SK-N-SH treated with all-trans-retinoic acid at 6 μM for 48 hours (cell line): ENCODE measurements around the gene ATG13.

Source experiments
- ATAC-seq: fragments of 200-7000 bp; cut with Tn5 transposase; 3 replicates; pipeline ENCODE4 v1.9.1; 2020; ENCODE audit warnings: mild to moderate bottlenecking, moderate library complexity
- ARNTL ChIP-seq: fragments of 450-650 bp; formaldehyde crosslinking; IDR thresholded peaks from 2 replicates; pipeline ENCODE4 v1.5.0; 2020; ENCODE audit warnings: low read depth, mild to moderate bottlenecking, moderate library complexity, borderline replicate concordance
- BACH2 ChIP-seq: fragments of 250-450 bp; sonication (Bioruptor Pico); IDR thresholded peaks from 2 replicates; pipeline ENCODE4 v1.9.0; 2021; ENCODE audit warnings: mild to moderate bottlenecking, borderline replicate concordance
- CSDC2 ChIP-seq: fragments of 250-450 bp; sonication (Bioruptor Pico); IDR thresholded peaks from 2 replicates; pipeline ENCODE4 v1.5.0; 2020; ENCODE audit warnings: mild to moderate bottlenecking, moderate library complexity
- CSRNP3 ChIP-seq: fragments of 250-450 bp; sonication (Bioruptor Pico); IDR thresholded peaks from 2 replicates; pipeline ENCODE4 v1.5.1; 2021; ENCODE audit warnings: mild to moderate bottlenecking, moderate library complexity
- GLIS3 ChIP-seq: fragments of 250-450 bp; sonication (Bioruptor Pico); IDR thresholded peaks from 2 replicates; pipeline ENCODE4 v1.5.0; 2020; ENCODE audit warnings: mild to moderate bottlenecking, moderate library complexity
- ISL1 ChIP-seq: fragments of 250-450 bp; sonication (Bioruptor Pico); IDR thresholded peaks from 2 replicates; pipeline ENCODE4 v2.1.2; 2022; ENCODE audit warnings: mild to moderate bottlenecking, moderate library complexity
- PATZ1 ChIP-seq: fragments of 250-450 bp; sonication (Bioruptor Pico); IDR thresholded peaks from 2 replicates; pipeline ENCODE4 v1.8.0; 2020; ENCODE audit warnings: mild to moderate bottlenecking, moderate library complexity, borderline replicate concordance
- POU6F1 ChIP-seq: fragments of 250-450 bp; sonication (Bioruptor Pico); IDR thresholded peaks from 2 replicates; pipeline ENCODE4 v1.8.0; 2021; ENCODE audit warnings: low read depth, mild to moderate bottlenecking, moderate library complexity, borderline replicate concordance
- PPARA ChIP-seq: fragments of 250-450 bp; sonication (Bioruptor Pico); IDR thresholded peaks from 2 replicates; pipeline ENCODE4 v1.5.0; 2020; ENCODE audit warnings: mild to moderate bottlenecking, borderline replicate concordance
- RARB ChIP-seq: fragments of 250-450 bp; sonication (Bioruptor Pico); IDR thresholded peaks from 2 replicates; pipeline ENCODE4 v1.8.0; 2021; ENCODE audit warnings: mild to moderate bottlenecking, moderate library complexity
- SNAI2 ChIP-seq: fragments of 250-450 bp; sonication (Bioruptor Pico); IDR thresholded peaks from 2 replicates; pipeline ENCODE4 v1.5.0; 2020; ENCODE audit warnings: mild to moderate bottlenecking, moderate library complexity
- TCF4 ChIP-seq: fragments of 250-450 bp; sonication (Bioruptor Pico); IDR thresholded peaks from 2 replicates; pipeline ENCODE4 v1.8.0; 2021; ENCODE audit warnings: mild to moderate bottlenecking, moderate library complexity, borderline replicate concordance
- TSHZ2 ChIP-seq: fragments of 250-450 bp; sonication (Bioruptor Pico); IDR thresholded peaks from 2 replicates; pipeline ENCODE4 v1.5.0; 2020; ENCODE audit warnings: mild to moderate bottlenecking, moderate library complexity
- ZC3H10 ChIP-seq: fragments of 250-450 bp; sonication (Bioruptor Pico); IDR thresholded peaks from 2 replicates; pipeline ENCODE4 v1.5.1; 2021; ENCODE audit warnings: mild to moderate bottlenecking, moderate library complexity
- ZFP3 ChIP-seq: fragments of 250-450 bp; sonication (Bioruptor Pico); IDR thresholded peaks from 2 replicates; pipeline ENCODE4 v1.5.0; 2020; ENCODE audit warnings: mild to moderate bottlenecking, moderate library complexity
- ZFP30 ChIP-seq: fragments of 450-650 bp; formaldehyde crosslinking; IDR thresholded peaks from 2 replicates; pipeline ENCODE4 v1.5.0; 2022; ENCODE audit warnings: mild to moderate bottlenecking, moderate library complexity
- ZNF565 ChIP-seq: fragments of 450-650 bp; formaldehyde crosslinking; conservative IDR thresholded peaks from 2 replicates; pipeline ENCODE4 v1.5.0; 2020; ENCODE audit warnings: low read depth, mild to moderate bottlenecking, moderate library complexity
- ZNF70 ChIP-seq: fragments of 450-650 bp; formaldehyde crosslinking; IDR thresholded peaks from 2 replicates; pipeline ENCODE4 v1.5.0; 2020; ENCODE audit warnings: mild to moderate bottlenecking, moderate library complexity
- ZNF8 ChIP-seq: fragments of 450-650 bp; formaldehyde crosslinking; IDR thresholded peaks from 2 replicates; pipeline ENCODE4 v1.5.0; 2020; ENCODE audit warnings: mild to moderate bottlenecking, moderate library complexity

ATG13 gene

GRCh38 chr11:46675949-46676348 is 58.6 kb downstream of the ATG13 start:
- no peak for ATAC-seq
- no peak for TF ChIP-seq ZNF565 (CRISPR knock-in tag)
- no peak for TF ChIP-seq ZNF70 (CRISPR knock-in tag)
- no peak for TF ChIP-seq RARB (CRISPR knock-in tag)

- TF ChIP-seq ZNF8 (no peak), CSRNP3 (CRISPR knock-in tag) (no peak), POU6F1 (CRISPR knock-in tag) (no peak), BACH2 (CRISPR knock-in tag) (no peak)
- no peak for ATAC-seq
Observed at GRCh38 chr11:46676436-46677158, 59.2 kb downstream of the ATG13 start.

- ATAC-seq, result no peak
- no peak for TF ChIP-seq ZC3H10 (CRISPR knock-in tag)
- no peak for TF ChIP-seq SNAI2
- TF ChIP-seq CSDC2 (CRISPR knock-in tag), result no peak
- TF ChIP-seq ZNF565 (CRISPR knock-in tag), result no peak
- TF ChIP-seq PPARA (CRISPR knock-in tag), result no peak
- TF ChIP-seq ZFP30 (CRISPR knock-in tag), result no peak
- TF ChIP-seq BACH2 (CRISPR knock-in tag), result no peak
- no peak for TF ChIP-seq POU6F1 (CRISPR knock-in tag)
Observed at GRCh38 chr11:46677169-46677568, 59.8 kb downstream of the ATG13 start.

- peak; percentile 8 for ATAC-seq
- TF ChIP-seq ZNF70 (CRISPR knock-in tag) (no peak), ZFP3 (CRISPR knock-in tag) (no peak), SNAI2 (no peak), RARB (CRISPR knock-in tag) (no peak), CSDC2 (CRISPR knock-in tag) (no peak), ZC3H10 (CRISPR knock-in tag) (no peak), GLIS3 (CRISPR knock-in tag) (no peak), TCF4 (no peak), ZFP30 (CRISPR knock-in tag) (no peak), PATZ1 (CRISPR knock-in tag) (no peak), TSHZ2 (no peak), ARNTL (CRISPR knock-in tag) (no peak), ZNF565 (CRISPR knock-in tag) (no peak), PPARA (CRISPR knock-in tag) (no peak), ISL1 (CRISPR knock-in tag) (no peak)
Observed at GRCh38 chr11:46677991-46678740, 60.8 kb downstream of the ATG13 start.
